Measurements from ENCODE around the gene ARIH2.

- TF ChIP-seq POLR2A (IDR thresholded peaks at IDR 0.05; ENCODE audit: low read depth): no peak
- peak; percentile 41 to 60 (median 41) for TF ChIP-seq CTCF (IDR thresholded peaks at IDR 0.05)
- TF ChIP-seq EP300 (IDR thresholded peaks at IDR 0.05): no peak
Measured at GRCh38 chr3:49007068-49007770, 88.6 kb downstream of the ARIH2 start, which contains the start of gene WDR6.

All from esophagus muscularis mucosa (tissue), 4 donors.